Retinal pigment epithelial cell (primary cell): ENCODE measurements around the gene EFR3B.

ENCODE experiments used
- DNase-seq: peaks from one replicate; pipeline ENCODE4 v3.0.0-alpha.2; 2010; ENCODE audit warnings: low read depth
- H3K4me3 ChIP-seq: 2 replicates; pipeline ENCODE4 v1.5.1; 2011; ENCODE audit warnings: mild to moderate bottlenecking, low read length, control low read depth, moderate library complexity
- TF ChIP-seq, protein P1 (sequence below): conservative IDR thresholded peaks from 2 replicates; pipeline ENCODE4 v1.5.1; 2011; ENCODE audit warnings: low read depth, low read length, control low read depth, inconsistent platforms

Gene EFR3B

DNA sequence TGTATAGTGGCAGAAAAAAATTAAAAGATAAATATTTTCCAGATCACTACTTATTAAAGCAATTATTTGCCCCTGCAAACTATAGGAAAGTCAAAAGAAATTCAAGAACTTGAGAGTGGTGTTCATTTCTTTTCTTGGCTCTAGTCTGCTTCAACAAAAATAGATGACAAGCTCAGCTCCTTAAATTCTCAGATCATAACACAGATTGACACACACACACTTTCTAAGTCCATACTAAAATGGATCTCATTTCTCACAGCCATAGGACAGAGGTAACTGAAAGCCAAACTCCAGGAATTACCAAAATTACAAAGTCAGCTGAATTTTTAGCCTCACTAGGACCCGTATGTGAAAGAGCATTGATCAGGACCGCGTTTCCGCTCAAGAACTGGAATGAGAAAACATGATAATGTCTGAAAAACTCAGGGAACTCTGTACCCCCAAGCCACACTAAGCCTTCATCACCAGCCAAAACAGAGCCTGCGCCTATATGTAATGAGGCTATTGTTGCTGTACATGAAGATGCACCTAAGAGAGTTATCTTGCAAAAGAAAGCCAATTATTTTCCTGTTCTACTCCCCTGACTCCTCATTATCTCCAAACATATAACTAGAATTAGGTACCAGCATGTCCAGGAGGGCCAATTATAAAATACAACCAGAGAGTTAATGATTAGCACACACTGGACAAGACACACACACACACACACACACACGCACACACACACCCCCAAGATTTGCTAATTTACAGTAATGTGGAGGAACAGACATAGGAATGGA lies 16.5 kb upstream of the EFR3B start:
- DNase-seq = no peak
- TF ChIP-seq, protein P1, sequence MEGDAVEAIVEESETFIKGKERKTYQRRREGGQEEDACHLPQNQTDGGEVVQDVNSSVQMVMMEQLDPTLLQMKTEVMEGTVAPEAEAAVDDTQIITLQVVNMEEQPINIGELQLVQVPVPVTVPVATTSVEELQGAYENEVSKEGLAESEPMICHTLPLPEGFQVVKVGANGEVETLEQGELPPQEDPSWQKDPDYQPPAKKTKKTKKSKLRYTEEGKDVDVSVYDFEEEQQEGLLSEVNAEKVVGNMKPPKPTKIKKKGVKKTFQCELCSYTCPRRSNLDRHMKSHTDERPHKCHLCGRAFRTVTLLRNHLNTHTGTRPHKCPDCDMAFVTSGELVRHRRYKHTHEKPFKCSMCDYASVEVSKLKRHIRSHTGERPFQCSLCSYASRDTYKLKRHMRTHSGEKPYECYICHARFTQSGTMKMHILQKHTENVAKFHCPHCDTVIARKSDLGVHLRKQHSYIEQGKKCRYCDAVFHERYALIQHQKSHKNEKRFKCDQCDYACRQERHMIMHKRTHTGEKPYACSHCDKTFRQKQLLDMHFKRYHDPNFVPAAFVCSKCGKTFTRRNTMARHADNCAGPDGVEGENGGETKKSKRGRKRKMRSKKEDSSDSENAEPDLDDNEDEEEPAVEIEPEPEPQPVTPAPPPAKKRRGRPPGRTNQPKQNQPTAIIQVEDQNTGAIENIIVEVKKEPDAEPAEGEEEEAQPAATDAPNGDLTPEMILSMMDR = no peak
- H3K4me3 ChIP-seq = no peak overlapping the region

DNA sequence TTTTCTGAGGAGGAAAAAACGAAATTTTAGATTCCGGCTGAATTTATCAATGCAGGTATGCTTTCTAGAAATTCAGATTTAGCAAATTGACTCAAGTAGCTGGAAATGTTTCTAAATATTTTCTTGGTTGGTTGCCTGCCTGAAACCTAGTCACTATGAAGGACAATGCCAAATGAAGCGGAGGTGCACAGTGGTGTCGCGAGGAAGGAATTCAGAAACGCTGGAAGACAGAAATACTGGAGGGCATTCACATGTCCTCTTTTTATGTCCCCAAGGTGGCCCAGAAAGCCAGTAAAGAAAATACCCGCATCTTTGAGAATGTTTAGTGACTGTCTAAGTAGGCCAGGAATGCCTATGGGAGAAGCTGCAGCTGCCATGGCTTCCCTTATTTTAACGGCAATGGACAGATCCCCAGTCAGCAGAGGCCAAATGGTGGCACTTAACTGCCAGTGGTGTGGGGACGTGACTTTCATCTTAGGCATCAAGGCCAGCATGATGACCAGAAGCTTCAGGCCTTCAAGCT lies 15.8 kb upstream of the EFR3B start:
- TF ChIP-seq, protein P1 = no peak
- no peak for DNase-seq
- no peak overlapping the region for H3K4me3 ChIP-seq

DNA sequence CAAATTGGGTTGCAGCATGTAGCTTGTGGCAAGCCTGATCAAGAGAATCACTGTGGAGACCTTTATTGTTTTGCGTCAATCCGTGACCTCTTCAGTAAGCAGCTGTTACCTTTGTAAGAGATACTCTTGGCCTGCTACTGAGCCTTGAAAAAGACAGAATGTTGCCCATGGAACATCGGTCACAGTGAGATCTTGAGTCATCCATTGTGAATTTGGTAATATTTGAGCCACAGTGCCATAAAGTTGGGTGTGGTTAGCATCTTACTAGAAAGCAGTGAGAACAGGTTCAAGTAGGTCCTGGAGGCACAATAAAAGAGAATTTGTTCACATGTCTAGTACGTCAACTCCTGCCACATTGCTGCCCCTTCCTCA lies 12.7 kb upstream of the EFR3B start:
- no peak overlapping the region for H3K4me3 ChIP-seq
- DNase-seq = no peak
- TF ChIP-seq, protein P1 = no peak

DNA sequence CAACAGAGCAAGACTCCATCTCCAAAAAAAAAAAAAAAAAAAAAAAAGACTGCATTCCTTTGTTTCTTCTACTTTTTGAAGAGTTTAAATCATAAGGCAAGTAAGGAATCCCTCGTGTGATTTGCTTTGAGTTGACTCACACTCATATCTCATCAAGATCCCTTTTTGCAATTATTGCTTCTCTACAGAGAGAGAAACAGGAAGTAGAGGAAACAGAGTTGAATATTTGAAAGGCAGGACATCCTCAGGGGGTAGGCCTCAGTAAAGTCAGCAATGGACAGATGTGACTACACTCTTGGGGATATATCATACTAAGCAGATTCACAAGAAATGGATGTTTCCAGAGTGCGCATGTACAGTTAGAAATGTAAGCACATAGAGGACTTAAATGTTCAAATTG lies 11.2 kb upstream of the EFR3B start:
- no peak for DNase-seq
- TF ChIP-seq, protein P1 = no peak
- H3K4me3 ChIP-seq = no peak overlapping the region

DNA sequence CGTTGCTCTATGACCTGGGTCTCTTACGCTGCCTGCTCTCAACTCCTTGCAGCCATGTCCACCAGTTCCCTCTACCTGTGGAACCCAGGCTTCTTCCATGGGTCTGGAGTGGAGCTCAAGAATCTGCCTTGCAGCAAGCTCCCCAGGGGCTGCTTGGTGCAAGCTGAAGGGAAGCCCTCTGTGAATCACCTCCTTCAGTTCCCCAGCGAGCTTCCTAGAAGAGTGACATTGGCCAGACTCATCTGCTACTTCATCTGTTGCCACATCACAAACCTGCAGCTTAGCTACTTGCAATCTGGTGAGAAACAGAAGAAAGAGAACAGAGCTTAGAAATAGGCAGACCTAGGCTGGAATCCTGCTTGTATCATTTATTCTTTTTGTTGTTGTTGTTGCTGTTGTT lies 9.8 kb upstream of the EFR3B start:
- no peak for DNase-seq
- H3K4me3 ChIP-seq = no peak overlapping the region
- TF ChIP-seq, protein P1 = no peak

DNA sequence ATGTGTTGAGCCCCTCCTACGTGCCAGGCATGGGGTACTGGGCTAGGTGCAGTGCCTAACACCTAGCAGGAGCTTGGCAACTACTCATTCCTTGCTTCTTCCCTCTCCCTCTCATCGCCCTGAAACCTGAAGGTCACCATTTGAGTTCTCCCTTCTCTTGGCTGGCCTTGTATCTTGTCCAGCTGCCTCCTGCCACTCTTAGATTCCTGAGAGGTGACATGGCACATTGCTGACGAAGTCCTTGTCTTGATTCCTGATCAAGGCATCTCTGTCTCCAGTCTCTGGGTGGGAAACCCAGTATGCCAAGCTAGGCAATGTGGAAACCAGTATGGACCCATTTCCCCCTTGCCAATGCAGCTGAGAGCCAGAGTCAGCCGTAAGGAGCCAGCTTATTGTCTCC lies 9.0 kb upstream of the EFR3B start:
- H3K4me3 ChIP-seq = no peak overlapping the region
- DNase-seq = no peak
- TF ChIP-seq, protein P1 = no peak

DNA sequence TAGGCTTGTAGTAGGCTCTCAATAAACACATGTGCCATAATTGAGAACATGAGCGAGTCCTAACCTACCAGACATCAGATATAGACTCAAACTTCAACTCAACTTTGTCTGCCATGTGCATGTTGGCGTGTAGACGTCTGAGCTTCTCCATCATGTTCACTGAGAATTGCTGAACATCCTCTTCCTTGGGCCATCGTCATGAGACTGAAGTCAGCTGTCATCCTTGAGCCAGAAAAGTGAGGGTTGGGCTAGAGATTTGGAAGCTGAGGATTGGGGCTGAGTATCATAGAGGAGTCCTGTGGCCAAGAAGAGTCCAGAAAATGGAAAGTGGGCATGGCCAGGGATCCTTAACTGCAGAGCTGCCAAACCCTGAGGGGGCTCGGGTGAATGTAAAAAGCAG lies 7.8 kb upstream of the EFR3B start:
- TF ChIP-seq, protein P1 = no peak
- no peak overlapping the region for H3K4me3 ChIP-seq

More for the DNA sequence above, 7.8 kb upstream of the EFR3B start:
- DNase-seq = no peak
